IMR-90 (cell line): ENCODE results near the gene VPS11. TPM values are rescaled to one million over a fixed set of nuclear protein-coding genes. Genes with fewer than 3 reads are reported as not detected.

Source experiments
- ATAC-seq: fragments of 200-7000 bp; cut with Tn5 transposase; 2 replicates; pipeline ENCODE4 v1.9.1; 2020; ENCODE audit warnings: low read depth, mild to moderate bottlenecking, moderate library complexity
- BruUV-seq: library from RNA; stranded (reverse); fragments of 400-500 nt; replicated peaks from 2 replicates; lab custom pipeline; 2021; lab: Mats Ljungman, UMichigan
- CTCF ChIA-PET: fragments of 300-600 bp; formaldehyde crosslinking; extraction: SDS; loops from one replicate; lab custom pipeline; 2021; ENCODE audit warnings: antibody characterized with exemption; lab: Yijun Ruan, JAX
- POLR2A ChIA-PET: fragments of 300-600 bp; sonication (Branson Sonifier 250); formaldehyde crosslinking; loops from one replicate; lab custom pipeline; 2022; ENCODE audit warnings: antibody characterized with exemption; ENCODE audit not compliant: unreplicated experiment; lab: Charles Lee
- DNase-seq: peaks from one replicate; pipeline ENCODE4 v3.0.0; 2013
- H2AFZ ChIP-seq: replicated peaks from 2 replicates; pipeline ENCODE3; 2013; ENCODE audit warnings: low read length, mild to moderate bottlenecking; ENCODE audit not compliant: poor library complexity
- H2AK5ac ChIP-seq: 2 replicates; pipeline ENCODE4 v1.6.1; 2013; ENCODE audit warnings: low read depth, low read length, inconsistent platforms
- H2AK9ac ChIP-seq: replicated peaks from 2 replicates; pipeline ENCODE3; 2013; ENCODE audit warnings: mild to moderate bottlenecking, low read depth, low read length, moderate library complexity; ENCODE audit not compliant: poor library complexity
- H2BK120ac ChIP-seq: 2 replicates; pipeline ENCODE4 v1.6.1; 2013; ENCODE audit warnings: low read depth, low read length, inconsistent platforms
- H2BK15ac ChIP-seq: 3 replicates; pipeline ENCODE4 v1.6.1; 2013; ENCODE audit warnings: low read depth, low read length, inconsistent platforms
- H2BK20ac ChIP-seq: 2 replicates; pipeline ENCODE4 v1.6.1; 2013; ENCODE audit warnings: low read depth, mild to moderate bottlenecking, inconsistent platforms, low read length, moderate library complexity
- H2BK5ac ChIP-seq: 2 replicates; pipeline ENCODE4 v1.6.1; 2013; ENCODE audit warnings: mild to moderate bottlenecking, low read depth, low read length, inconsistent platforms; ENCODE audit not compliant: poor library complexity, severe bottlenecking
- H3K14ac ChIP-seq: replicated peaks from 2 replicates; pipeline ENCODE4 v1.6.1; 2013; ENCODE audit warnings: low read depth, low read length, inconsistent platforms
- H3K18ac ChIP-seq: 2 replicates; pipeline ENCODE4 v1.6.1; 2013; ENCODE audit warnings: low read depth, low read length, control low read depth
- H3K23ac ChIP-seq: 2 replicates; pipeline ENCODE4 v1.6.1; 2013; ENCODE audit warnings: low read depth, low read length, inconsistent platforms
- H3K27ac ChIP-seq: 2 replicates; pipeline ENCODE4 v1.5.1; 2013; ENCODE audit warnings: mild to moderate bottlenecking, control low read depth, low read length; ENCODE audit not compliant: insufficient read depth
- H3K27me3 ChIP-seq: 2 replicates; pipeline ENCODE4 v1.6.1; 2013; ENCODE audit warnings: low read length; ENCODE audit not compliant: control insufficient read depth, insufficient read depth
- H3K36me3 ChIP-seq: 2 replicates; pipeline ENCODE4 v1.6.1; 2013; ENCODE audit warnings: low read length, mixed read lengths; ENCODE audit not compliant: control insufficient read depth, insufficient read depth
- H3K4ac ChIP-seq: 2 replicates; pipeline ENCODE4 v1.6.1; 2013; ENCODE audit warnings: low read depth, low read length, inconsistent platforms
- H3K4me1 ChIP-seq: 2 replicates; pipeline ENCODE4 v1.6.1; 2013; ENCODE audit warnings: low read length, mixed read lengths; ENCODE audit not compliant: control insufficient read depth, insufficient read depth
- H3K4me2 ChIP-seq: 2 replicates; pipeline ENCODE4 v1.6.1; 2013; ENCODE audit warnings: low read depth, mild to moderate bottlenecking, control low read depth, low read length, moderate library complexity
- H3K4me3 ChIP-seq: 2 replicates; pipeline ENCODE4 v1.5.1; 2013; ENCODE audit warnings: low read depth, mild to moderate bottlenecking, control low read depth, low read length, moderate library complexity; ENCODE audit not compliant: insufficient read depth
- H3K56ac ChIP-seq: 2 replicates; pipeline ENCODE4 v1.6.1; 2013; ENCODE audit warnings: low read length, inconsistent platforms; ENCODE audit not compliant: insufficient read depth; ENCODE audit errors: extremely low read depth
- H3K79me1 ChIP-seq, 2 experiments: 2 replicates each; pipeline ENCODE4 v1.6.1; 2013; ENCODE audit warnings: low read length in 2 of 2, inconsistent platforms in 1 of 2, low read depth in 1 of 2
- H3K9ac ChIP-seq: 2 replicates; pipeline ENCODE4 v1.6.1; 2013; ENCODE audit warnings: low read depth, low read length, control low read depth
- H3K9me1 ChIP-seq: 2 replicates; pipeline ENCODE4 v1.6.1; 2013; ENCODE audit warnings: low read length, inconsistent platforms; ENCODE audit not compliant: insufficient read depth
- H3K9me3 ChIP-seq: 2 replicates; pipeline ENCODE4 v1.6.1; 2013; ENCODE audit warnings: low read length; ENCODE audit not compliant: control insufficient read depth, insufficient read depth
- H4K20me1 ChIP-seq: 2 replicates; pipeline ENCODE4 v1.6.1; 2013; ENCODE audit warnings: low read length, inconsistent platforms; ENCODE audit not compliant: insufficient read depth
- H4K5ac ChIP-seq: 2 replicates; pipeline ENCODE4 v1.6.1; 2013; ENCODE audit warnings: mild to moderate bottlenecking, low read depth, low read length, control low read depth
- H4K8ac ChIP-seq, 2 experiments: 2 replicates each; pipeline ENCODE4 v1.6.1; 2013; ENCODE audit warnings: low read depth in 2 of 2, low read length in 2 of 2, control low read depth in 1 of 2, inconsistent platforms in 1 of 2
- H4K91ac ChIP-seq: 2 replicates; pipeline ENCODE4 v1.6.1; 2013; ENCODE audit warnings: low read depth, low read length, inconsistent platforms; ENCODE audit not compliant: insufficient read depth
- BHLHE40 ChIP-seq: fragments of 150-350 bp; IDR thresholded peaks from 2 replicates; pipeline ENCODE4 v1.6.1; 2016; ENCODE audit warnings: mild to moderate bottlenecking, low read depth, low read length
- CEBPB ChIP-seq: IDR thresholded peaks from 2 replicates; pipeline ENCODE4 v1.6.1; 2012; ENCODE audit warnings: low read depth, low read length, improper control_type of control experiment
- CHD1 ChIP-seq: IDR thresholded peaks from 2 replicates; pipeline ENCODE4 v1.6.1; 2012; ENCODE audit warnings: low read depth, low read length, improper control_type of control experiment
- CTCF ChIP-seq: conservative IDR thresholded peaks from 2 replicates; pipeline ENCODE4 v1.5.1; 2012; ENCODE audit warnings: mild to moderate bottlenecking, low read depth, low read length, improper control_type of control experiment
- MAFK ChIP-seq: IDR thresholded peaks from 2 replicates; pipeline ENCODE4 v1.6.1; 2012; ENCODE audit warnings: low read depth, low read length, improper control_type of control experiment
- MAZ ChIP-seq: IDR thresholded peaks from 2 replicates; pipeline ENCODE4 v1.6.1; 2012; ENCODE audit warnings: low read depth, mild to moderate bottlenecking, low read length, improper control_type of control experiment, moderate library complexity, borderline replicate concordance
- MXI1 ChIP-seq: IDR thresholded peaks from 2 replicates; pipeline ENCODE4 v1.6.1; 2012; ENCODE audit warnings: low read depth, mild to moderate bottlenecking, low read length, moderate library complexity, borderline replicate concordance
- NFE2L2 ChIP-seq: fragments of 150-350 bp; IDR thresholded peaks from 2 replicates; pipeline ENCODE4 v1.6.1; 2016; ENCODE audit warnings: low read depth, mild to moderate bottlenecking, low read length
- POLR2A ChIP-seq: IDR thresholded peaks from 2 replicates; pipeline ENCODE4 v1.6.1; 2012; ENCODE audit warnings: mild to moderate bottlenecking, low read depth, low read length
- RAD21 ChIP-seq: IDR thresholded peaks from 2 replicates; pipeline ENCODE4 v1.6.1; 2012; ENCODE audit warnings: low read length, improper control_type of control experiment
- RCOR1 ChIP-seq: IDR thresholded peaks from 2 replicates; pipeline ENCODE4 v1.6.1; 2012; ENCODE audit warnings: mild to moderate bottlenecking, low read length, improper control_type of control experiment; ENCODE audit not compliant: insufficient replicate concordance
- RFX5 ChIP-seq: IDR thresholded peaks from 2 replicates; pipeline ENCODE4 v1.8.0; 2012; ENCODE audit warnings: low read depth, mild to moderate bottlenecking, low read length, moderate library complexity
- SMC3 ChIP-seq: fragments of 150-350 bp; IDR thresholded peaks from 2 replicates; pipeline ENCODE4 v1.6.1; 2016; ENCODE audit warnings: low read depth, mild to moderate bottlenecking, antibody characterized with exemption, low read length, moderate library complexity
- USF2 ChIP-seq: fragments of 150-350 bp; IDR thresholded peaks from 2 replicates; pipeline ENCODE4 v1.6.1; 2017; ENCODE audit warnings: mild to moderate bottlenecking, antibody characterized with exemption, low read length, low read depth
- WGBS, 2 experiments: methylation state at CpG; one replicate each; pipeline versions ENCODE4 v1.1.5 to v1.1.7; 2013; ENCODE audit warnings: missing lambda C conversion rate in 2 of 2; ENCODE audit not compliant: insufficient read length in 1 of 2; ENCODE audit errors: extremely low coverage in 2 of 2; 5-methylcytosine and 5-hydroxymethylcytosine counted together
- dilution Hi-C: fragments of 300-500 bp; cut with HindIII; formaldehyde crosslinking; loops from one replicate; pipeline ENCODE4 v1.14.3; 2018; ENCODE audit warnings: low sequenced_read_pairs; ENCODE audit not compliant: unreplicated experiment
- in situ Hi-C: fragments of 300-500 bp; cut with MboI; formaldehyde crosslinking; loops from 3 replicates; pipeline ENCODE4 v1.14.3; 2019; ENCODE audit warnings: low sequenced_read_pairs, inconsistent platforms, mixed read lengths
- intact Hi-C: fragments of 100-400 bp; cut with micrococcal nuclease; formaldehyde crosslinking; loops from 2 replicates; pipeline ENCODE4 v1.10.0; 2022
- polyA plus RNA-seq, 3 experiments: library from polyadenylated mRNA; depleted of rRNA; stranded (reverse); fragments of >200 nt; gene quantifications; 2 replicates each; pipeline ENCODE4 v1.2.3, GENCODE V29; 2012; ENCODE audit warnings: low replicate concordance in 1 of 3
- total RNA-seq: library from RNA; depleted of rRNA; stranded (reverse); fragments of >200 nt; gene quantifications from 2 replicates; pipeline ENCODE4 v1.2.3, GENCODE V29; 2012

The VPS11 gene
- total and polyA plus RNA-seq, 2 of the 4 experiments (the other 2 are of a cell fraction), result 19.7 to 30.5 TPM

GRCh38 chr11:119120639-119121007, 53.0 kb downstream of the VPS11 start:
- Histone ChIP-seq H3K9me1 (peaks cover 4% of the 10 kb centered on the region), H2BK120ac (peak overlapping the region; percentile 21; the same call in 1 of the 2 replicates), H2BK20ac (no peak overlapping the region), H4K20me1 (no peaks in the 10 kb centered on the region; the same call in 1 of the 2 replicates), H4K8ac (peak overlapping the region; percentile 76 to 98), H3K27me3 (no peaks in the 10 kb centered on the region), H3K9ac (peak overlapping the region; percentile 66), H3K4me1 (peaks cover 1% of the 10 kb centered on the region; the same call in 1 of the 2 replicates), H3K23ac (peak overlapping the region; percentile 91), H4K91ac (peak overlapping the region; percentile 65), H3K9me3 (no peaks in the 10 kb centered on the region), H2AK9ac (peak overlapping the region; percentile 86), H2BK5ac (peak overlapping the region; percentile 66), H2AFZ (peak overlapping the region; percentile 99), H3K56ac (peak overlapping the region; percentile 65), H3K4ac (peak overlapping the region; percentile 87), H4K5ac (peak overlapping the region; percentile 59), H3K14ac (peak overlapping the region; percentile 91), H2AK5ac (peak overlapping the region; percentile 69), H3K36me3 (peaks cover 11% of the 10 kb centered on the region), H3K18ac (peak overlapping the region; percentile 20), H3K4me3 (peak overlapping the region; percentile 43), H3K4me2 (peak overlapping the region; percentile 72), H2BK15ac (peak overlapping the region; percentile 6; the same call in 1 of the 3 replicates), H3K79me1 (peaks cover 15 to 34% of the 10 kb centered on the region in 2 experiments), H3K27ac (peak overlapping the region; percentile 60)
- ChIA-PET POLR2A (no interaction called here), CTCF (no interaction called here)
- peak; percentile 70 for DNase-seq
- in situ Hi-C loops (no loop called here), intact Hi-C loops (no loop called here), dilution Hi-C loops (no loop called here)
- 9% methylated on average over 4 of the region's 5 CpGs; no CpG with 5 or more reads in 1 of the 2 experiments for WGBS, 2 experiments
- no TSS peak for BruUV-seq
- TF ChIP-seq MAFK, result no peak
- no peak for TF ChIP-seq POLR2A
- no peak for TF ChIP-seq NFE2L2
- TF ChIP-seq RFX5, result no peak
- TF ChIP-seq BHLHE40, result no peak
- no peak for TF ChIP-seq MAZ
- TF ChIP-seq RCOR1, result no peak
- no peak for TF ChIP-seq CEBPB
- TF ChIP-seq RAD21, result no peak
- no peak for TF ChIP-seq SMC3
- TF ChIP-seq MXI1, result no peak
- no peak for TF ChIP-seq USF2
- TF ChIP-seq CTCF, result no peak
- TF ChIP-seq CHD1, result no peak
- peak; percentile 12 for ATAC-seq
